BE2C (cell line): ENCODE data around the gene PSMD7.
A peak's percentile ranks its signal among the peaks of the same experiment; 100 is the strongest.
"Not testable (repeated sequence)": the region's sequence is repeated elsewhere in the genome, so short reads cannot be mapped to it uniquely, and the experiment has no call there.

Experiments used
- DNase-seq: peaks from one replicate; pipeline ENCODE4 v3.0.0-alpha.2; 2020
- H3K27me3 ChIP-seq: fragments of 250-450 bp; sonication (Bioruptor Pico); 2 replicates; pipeline ENCODE4 v1.5.1; 2020; ENCODE audit warnings: mild to moderate bottlenecking
- H3K36me3 ChIP-seq: fragments of 250-450 bp; sonication (Bioruptor Pico); 2 replicates; pipeline ENCODE4 v1.5.1; 2020; ENCODE audit warnings: mild to moderate bottlenecking
- H3K4me1 ChIP-seq: fragments of 250-450 bp; sonication (Bioruptor Pico); 2 replicates; pipeline ENCODE4 v1.5.1; 2020
- H3K4me3 ChIP-seq: 2 replicates; pipeline ENCODE4 v1.5.1; 2011; ENCODE audit warnings: low read depth, low read length
- H3K9me3 ChIP-seq: fragments of 250-450 bp; sonication (Bioruptor Pico); 2 replicates; pipeline ENCODE4 v1.5.1; 2020
- CTCF ChIP-seq: IDR thresholded peaks from 2 replicates; pipeline ENCODE4 v1.5.1; 2012; ENCODE audit warnings: mild to moderate bottlenecking, low read depth, low read length

The PSMD7 gene

GRCh38 chr16:74325641-74326040, 29.0 kb downstream of the PSMD7 start:
- no peak for DNase-seq
- Histone ChIP-seq H3K4me1 (no peaks in the 10 kb centered on the region), H3K27me3 (no peaks in the 10 kb centered on the region), H3K36me3 (0 out of 2 replicates have a peak, but pooled peaks cover 2% of the 10 kb centered on the region), H3K9me3 (no peaks in the 10 kb centered on the region), H3K4me3 (no peak overlapping the region)
- no peak for TF ChIP-seq CTCF

GRCh38 chr16:74328346-74328745, 31.7 kb downstream of the PSMD7 start:
- not testable (repeated sequence) for H3K9me3 ChIP-seq, H3K4me3 ChIP-seq, H3K27me3 ChIP-seq, H3K36me3 ChIP-seq, H3K4me1 ChIP-seq, DNase-seq

GRCh38 chr16:74332469-74332868, 35.9 kb downstream of the PSMD7 start:
- H3K4me3 ChIP-seq, DNase-seq, H3K27me3 ChIP-seq, H3K4me1 ChIP-seq, H3K36me3 ChIP-seq, H3K9me3 ChIP-seq: not testable (repeated sequence)

- DNase-seq = peak; percentile 65
- not testable (repeated sequence) for H3K4me3 ChIP-seq, H3K4me1 ChIP-seq, H3K27me3 ChIP-seq, H3K9me3 ChIP-seq, H3K36me3 ChIP-seq
Measured at GRCh38 chr16:74337506-74337905, 40.9 kb downstream of the PSMD7 start.

- H3K27me3 ChIP-seq, H3K9me3 ChIP-seq, H3K36me3 ChIP-seq, H3K4me3 ChIP-seq, H3K4me1 ChIP-seq, DNase-seq: not testable (repeated sequence)
Measured at GRCh38 chr16:74339226-74339625, 42.6 kb downstream of the PSMD7 start.

GRCh38 chr16:74353038-74353437, 56.4 kb downstream of the PSMD7 start:
- DNase-seq, H3K4me1 ChIP-seq, H3K9me3 ChIP-seq, H3K36me3 ChIP-seq, H3K27me3 ChIP-seq, H3K4me3 ChIP-seq: not testable (repeated sequence)
